ENCODE measurements around the gene TDO2.

The TDO2 gene

GRCh38 chr4:155903453-155903852 is at the start of gene TDO2:
TSS of gene TDO2 (plus strand) at chr4:155903696. CDS start at chr4:155903759, 63 bp downstream.
- H3K4me3 ChIP-seq (ENCODE audit: low read depth, low read length), result no peak within 1 kb of the TSS
- in situ Hi-C loops (cut with HindIII; ENCODE audit: low pct_ligation_motif_present, low sequenced_read_pairs), result no loop called here
- no peaks in the 10 kb centered on the region for H3K27me3 ChIP-seq (replicated peaks)
- no peak for TF ChIP-seq CTCF (IDR thresholded peaks at IDR 0.05; ENCODE audit: low read depth, low read length, missing control alignments)
- no peak for DNase-seq
- no peak within 1 kb of the TSS for H3K27ac ChIP-seq
- no peaks in the 10 kb centered on the region for H3K36me3 ChIP-seq (replicated peaks)

- DNase-seq, result peak; percentile 53
- no peaks in the 10 kb centered on the region for H3K27me3 ChIP-seq (replicated peaks)
- in situ Hi-C loops (cut with HindIII; ENCODE audit: low pct_ligation_motif_present, low sequenced_read_pairs), result no loop called here
- no peak overlapping the region for H3K27ac ChIP-seq
- no peaks in the 10 kb centered on the region for H3K36me3 ChIP-seq (replicated peaks)
- no peak overlapping the region for H3K4me3 ChIP-seq (ENCODE audit: low read depth, low read length)
- no peak for TF ChIP-seq CTCF (IDR thresholded peaks at IDR 0.05; ENCODE audit: low read depth, low read length, missing control alignments)
Observed at GRCh38 chr4:155854582-155855226, 48.8 kb upstream of the TDO2 start.

GRCh38 chr4:155855897-155856296 is 47.6 kb upstream of the TDO2 start:
- Histone ChIP-seq H3K27ac (no peak overlapping the region), H3K4me3 (ENCODE audit: low read depth, low read length) (no peak overlapping the region), H3K36me3 (replicated peaks) (no peaks in the 10 kb centered on the region), H3K27me3 (replicated peaks) (no peaks in the 10 kb centered on the region)
- no peak for TF ChIP-seq CTCF (IDR thresholded peaks at IDR 0.05; ENCODE audit: low read depth, low read length, missing control alignments)
- no peak for DNase-seq
- in situ Hi-C loops (cut with HindIII; ENCODE audit: low pct_ligation_motif_present, low sequenced_read_pairs), result no loop called here

- in situ Hi-C loops (cut with HindIII; ENCODE audit: low pct_ligation_motif_present, low sequenced_read_pairs), result no loop called here
Observed at GRCh38 chr4:155866177-155866576, 37.3 kb upstream of the TDO2 start, which contains the start of gene ASIC5. TSS of gene ASIC5 (minus strand) at chr4:155866277. CDS start at chr4:155866226, 51 bp downstream.

GRCh38 chr4:155875878-155876277 is 27.6 kb upstream of the TDO2 start:
- Histone ChIP-seq H3K4me3 (ENCODE audit: low read depth, low read length) (no peak overlapping the region), H3K36me3 (replicated peaks) (no peaks in the 10 kb centered on the region), H3K27ac (no peak overlapping the region), H3K27me3 (replicated peaks) (no peaks in the 10 kb centered on the region)
- in situ Hi-C loops (cut with HindIII; ENCODE audit: low pct_ligation_motif_present, low sequenced_read_pairs), result no loop called here
- no peak for TF ChIP-seq CTCF (IDR thresholded peaks at IDR 0.05; ENCODE audit: low read depth, low read length, missing control alignments)
- no peak for DNase-seq

More at GRCh38 chr4:155866177-155866576, 37.3 kb upstream of the TDO2 start, which contains the start of gene ASIC5:
- TF ChIP-seq CTCF (IDR thresholded peaks at IDR 0.05; ENCODE audit: low read depth, low read length, missing control alignments), result no peak
- Histone ChIP-seq H3K27me3 (replicated peaks) (no peaks in the 10 kb centered on the region), H3K27ac (no peak within 1 kb of the TSS), H3K4me3 (ENCODE audit: low read depth, low read length) (no peak within 1 kb of the TSS), H3K36me3 (replicated peaks) (no peaks in the 10 kb centered on the region)
- DNase-seq, result no peak

GRCh38 chr4:155877971-155878370 is 25.5 kb upstream of the TDO2 start:
- Histone ChIP-seq H3K4me3 (ENCODE audit: low read depth, low read length) (no peak overlapping the region), H3K27ac (no peak overlapping the region), H3K27me3 (replicated peaks) (no peaks in the 10 kb centered on the region), H3K36me3 (replicated peaks) (no peaks in the 10 kb centered on the region)
- no peak for DNase-seq
- no peak for TF ChIP-seq CTCF (IDR thresholded peaks at IDR 0.05; ENCODE audit: low read depth, low read length, missing control alignments)
- in situ Hi-C loops (cut with HindIII; ENCODE audit: low pct_ligation_motif_present, low sequenced_read_pairs), result no loop called here
